Astrocyte (in vitro differentiated cells and primary cell): ENCODE results near the gene RBMXL3.

Source experiments
- EZH2 ChIP-seq: IDR thresholded peaks from 2 replicates; pipeline ENCODE4 v1.6.1; 2012; ENCODE audit warnings: mild to moderate bottlenecking, low read length, inconsistent platforms; ENCODE audit not compliant: insufficient read depth
- TF ChIP-seq, protein P1 (sequence below): IDR thresholded peaks from 2 replicates; pipeline ENCODE4 v1.5.1; 2011; ENCODE audit warnings: low read depth, mild to moderate bottlenecking, inconsistent platforms, low read length, moderate library complexity; ENCODE audit not compliant: insufficient read depth

DNA sequence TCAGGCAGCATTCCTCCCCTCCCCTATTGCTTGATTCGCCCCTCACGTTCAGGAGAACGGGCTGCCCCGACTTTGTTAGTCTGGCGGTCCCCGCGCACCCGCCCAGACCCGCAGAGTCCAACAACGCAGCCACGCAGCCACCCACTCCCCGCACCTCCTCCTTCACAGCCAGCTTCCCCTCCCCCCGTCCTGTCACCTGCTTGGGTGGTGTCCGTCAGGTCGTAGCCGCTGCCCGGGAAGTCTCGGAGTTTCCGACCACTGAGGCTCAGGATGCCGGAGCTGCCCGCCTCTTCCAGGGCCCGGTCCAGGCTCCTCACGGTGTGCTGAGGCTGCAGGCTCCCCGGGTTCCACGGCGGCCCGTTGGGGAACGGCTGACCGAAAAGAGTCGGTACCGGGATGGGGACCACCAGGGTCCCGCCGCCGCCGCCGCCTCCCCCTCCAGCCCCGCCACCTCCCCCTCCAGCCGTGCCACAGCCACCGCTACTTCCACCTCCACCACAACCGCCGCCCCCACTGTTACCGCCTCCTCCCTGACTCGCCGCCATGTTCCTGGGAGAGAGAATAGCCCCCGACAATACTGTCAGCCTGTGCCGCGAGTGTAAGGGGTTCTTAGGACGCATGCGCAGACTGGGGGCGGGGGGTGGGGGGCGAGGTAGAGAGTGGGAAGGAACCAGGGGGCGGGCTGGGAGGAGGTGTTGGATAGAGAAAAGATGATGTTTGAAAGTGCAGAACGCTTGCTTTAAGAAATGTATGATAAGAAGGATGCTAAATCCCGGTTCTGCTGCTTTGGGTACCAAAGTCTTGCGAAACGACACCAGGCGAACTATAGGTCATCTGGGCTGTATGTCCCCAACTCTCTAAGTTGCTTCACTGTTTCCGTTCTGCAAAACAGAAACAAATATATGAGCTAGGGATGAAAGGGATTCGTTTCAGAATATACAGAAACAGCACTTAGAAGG, 44.6 kb downstream of the RBMXL3 start, which contains the start of gene LRCH2:
- TF ChIP-seq, protein P1, sequence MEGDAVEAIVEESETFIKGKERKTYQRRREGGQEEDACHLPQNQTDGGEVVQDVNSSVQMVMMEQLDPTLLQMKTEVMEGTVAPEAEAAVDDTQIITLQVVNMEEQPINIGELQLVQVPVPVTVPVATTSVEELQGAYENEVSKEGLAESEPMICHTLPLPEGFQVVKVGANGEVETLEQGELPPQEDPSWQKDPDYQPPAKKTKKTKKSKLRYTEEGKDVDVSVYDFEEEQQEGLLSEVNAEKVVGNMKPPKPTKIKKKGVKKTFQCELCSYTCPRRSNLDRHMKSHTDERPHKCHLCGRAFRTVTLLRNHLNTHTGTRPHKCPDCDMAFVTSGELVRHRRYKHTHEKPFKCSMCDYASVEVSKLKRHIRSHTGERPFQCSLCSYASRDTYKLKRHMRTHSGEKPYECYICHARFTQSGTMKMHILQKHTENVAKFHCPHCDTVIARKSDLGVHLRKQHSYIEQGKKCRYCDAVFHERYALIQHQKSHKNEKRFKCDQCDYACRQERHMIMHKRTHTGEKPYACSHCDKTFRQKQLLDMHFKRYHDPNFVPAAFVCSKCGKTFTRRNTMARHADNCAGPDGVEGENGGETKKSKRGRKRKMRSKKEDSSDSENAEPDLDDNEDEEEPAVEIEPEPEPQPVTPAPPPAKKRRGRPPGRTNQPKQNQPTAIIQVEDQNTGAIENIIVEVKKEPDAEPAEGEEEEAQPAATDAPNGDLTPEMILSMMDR = no peak
- TF ChIP-seq EZH2 = no peak
